H54 (cell line): ENCODE data around the gene OR1L8.
"Not testable (repeated sequence)": the region's sequence is repeated elsewhere in the genome, so short reads cannot be mapped to it uniquely, and the experiment has no call there.

Experiments used
- DNase-seq: peaks from one replicate; pipeline ENCODE4 v3.0.0; 2011; ENCODE audit warnings: low spot score, mixed read lengths; ENCODE audit not compliant: insufficient read length
- FAIRE-seq: peaks from 3 replicates; lab custom pipeline; 2011; peaks lifted over from hg19 to GRCh38; lab: Jason Lieb, UNC
- POLR2A ChIP-seq: IDR thresholded peaks from 2 replicates; pipeline ENCODE4 v1.6.1; 2011; ENCODE audit warnings: low read depth, mild to moderate bottlenecking, low read length

Gene OR1L8, protein sequence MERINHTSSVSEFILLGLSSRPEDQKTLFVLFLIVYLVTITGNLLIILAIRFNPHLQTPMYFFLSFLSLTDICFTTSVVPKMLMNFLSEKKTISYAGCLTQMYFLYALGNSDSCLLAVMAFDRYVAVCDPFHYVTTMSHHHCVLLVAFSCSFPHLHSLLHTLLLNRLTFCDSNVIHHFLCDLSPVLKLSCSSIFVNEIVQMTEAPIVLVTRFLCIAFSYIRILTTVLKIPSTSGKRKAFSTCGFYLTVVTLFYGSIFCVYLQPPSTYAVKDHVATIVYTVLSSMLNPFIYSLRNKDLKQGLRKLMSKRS

DNA sequence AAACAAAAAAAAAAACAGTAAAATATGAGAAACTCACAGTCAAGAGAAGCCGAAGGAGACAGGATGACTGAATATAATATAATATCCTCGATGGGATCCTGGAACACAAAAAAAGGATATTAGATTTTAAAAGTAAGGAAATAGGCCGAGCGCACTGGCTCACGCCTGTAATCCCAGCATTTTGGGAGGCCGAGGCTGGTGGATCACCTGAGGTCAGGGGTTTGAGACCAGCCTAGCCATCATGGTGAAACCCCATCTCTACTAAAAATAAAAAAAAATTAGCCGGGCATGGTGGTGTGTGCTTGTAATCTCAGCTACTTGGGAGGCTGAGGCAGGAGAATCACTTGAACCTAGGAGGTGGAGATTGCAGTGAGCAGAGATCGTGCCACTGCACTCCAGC lies at the start of gene OR1L8:
Gene OR1L8, minus strand, starts transcription at position 101 of the 400 bp plus-strand sequence. CDS start 14,907 bp downstream, outside the sequence.
- not testable (repeated sequence) for FAIRE-seq, DNase-seq

DNA sequence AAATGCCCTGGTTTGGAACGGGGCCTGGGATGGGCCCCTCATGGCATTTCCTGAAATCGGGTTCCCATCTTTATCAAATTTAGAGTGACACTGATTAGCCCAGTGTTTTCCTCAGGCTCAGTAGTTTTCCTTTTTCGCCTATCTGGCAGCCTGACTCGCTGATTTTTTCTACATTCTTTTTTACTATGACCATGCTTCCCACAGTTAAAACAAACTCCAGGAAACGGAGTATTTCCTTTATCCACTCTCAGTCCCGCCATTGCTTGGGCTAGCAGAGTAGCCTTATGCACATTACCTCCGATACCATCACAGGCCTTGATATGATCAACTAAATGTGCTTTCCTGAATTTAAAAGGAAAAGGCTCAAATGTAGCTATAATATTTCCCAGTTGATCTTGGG lies 36.8 kb upstream of the OR1L8 start:
- FAIRE-seq (no peak), DNase-seq (no peak)
- TF ChIP-seq POLR2A = no peak

DNA sequence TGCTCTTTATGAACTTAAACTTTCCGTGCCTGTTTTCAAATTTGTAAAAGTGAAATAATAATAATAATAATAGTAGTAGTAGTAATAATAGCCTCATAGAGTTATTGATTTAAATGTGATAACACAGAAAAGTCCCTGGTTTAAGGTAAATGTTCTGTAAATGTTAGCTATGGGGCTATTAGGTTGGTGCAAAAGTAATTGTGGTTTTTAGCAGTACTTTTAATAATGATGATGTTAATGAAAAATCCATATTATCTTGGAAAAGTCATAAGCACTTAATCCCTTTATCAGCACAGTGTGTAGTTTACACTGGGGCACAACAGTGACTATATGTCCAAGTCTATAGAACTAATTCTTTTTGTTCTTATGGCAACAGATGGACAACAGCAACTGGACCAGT lies 31.2 kb upstream of the OR1L8 start, which contains the start of gene OR1Q1:
Gene OR1Q1, plus strand, starts transcription at position 377 of the 400 bp plus-strand sequence. Its CDS starts 0 bp downstream, at position 377.
- no peak for FAIRE-seq

DNA sequence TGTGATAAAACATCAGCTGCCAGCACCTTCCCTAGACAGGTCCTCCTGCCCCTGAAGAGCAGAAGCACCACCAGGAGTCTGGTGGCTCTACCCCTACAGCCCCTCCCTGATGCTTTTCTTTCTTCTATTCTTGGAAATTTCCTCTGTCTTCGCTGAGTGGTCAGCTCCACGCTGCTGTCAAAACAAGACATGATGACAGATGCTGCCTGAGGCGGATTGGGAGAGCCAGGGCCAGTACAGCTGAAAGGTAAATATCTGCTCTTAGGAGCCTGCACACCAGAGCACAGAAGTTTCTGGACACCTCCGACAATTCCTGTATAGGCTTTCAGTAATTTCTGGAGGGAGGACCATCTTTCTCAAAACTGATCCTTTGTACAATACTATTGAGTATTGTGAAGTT lies 26.6 kb upstream of the OR1L8 start:
- DNase-seq (no peak), FAIRE-seq (no peak)

More for the DNA sequence above, 31.2 kb upstream of the OR1L8 start, which contains the start of gene OR1Q1:
- DNase-seq = no peak
- no peak for TF ChIP-seq POLR2A

DNA sequence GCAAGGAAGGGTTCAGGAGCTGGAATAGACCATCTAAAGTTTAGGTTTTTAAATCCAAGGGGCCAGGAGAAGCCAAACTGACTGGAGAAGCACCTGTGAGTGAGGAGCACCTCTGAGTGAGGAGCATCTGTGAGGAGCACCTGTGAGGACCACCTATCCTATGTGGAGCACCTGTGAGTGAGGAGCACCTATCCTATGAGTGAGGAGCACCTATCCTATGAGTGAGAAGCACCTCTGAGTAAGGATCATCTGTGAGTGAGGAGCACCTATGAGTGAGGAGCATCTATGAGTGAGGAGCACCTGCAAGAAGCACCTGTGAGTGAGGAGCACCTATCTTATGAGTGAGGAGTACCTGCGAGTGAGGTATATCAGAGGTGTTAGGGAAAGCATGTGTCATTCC lies 23.4 kb upstream of the OR1L8 start:
- no peak for DNase-seq
- no peak for TF ChIP-seq POLR2A
- FAIRE-seq = no peak

More for the DNA sequence above, 26.6 kb upstream of the OR1L8 start:
- no peak for TF ChIP-seq POLR2A

DNA sequence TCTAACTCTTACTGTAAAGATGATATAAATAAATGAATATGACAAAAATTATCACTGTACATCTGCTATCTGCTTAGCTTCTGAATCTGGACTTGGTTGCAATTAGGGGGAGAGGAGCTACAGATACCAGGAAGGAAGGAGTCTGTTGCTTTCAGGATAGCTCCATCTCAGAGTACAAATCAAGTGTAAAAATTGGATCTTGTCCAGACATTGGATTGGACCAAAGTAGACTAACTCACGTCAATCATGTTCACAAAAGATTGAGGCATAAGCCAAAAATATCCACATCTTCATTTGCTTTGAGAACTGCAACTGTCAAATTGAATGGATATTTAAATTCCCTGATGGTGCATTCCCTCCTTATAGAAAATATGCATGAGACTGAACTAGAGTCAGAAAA lies 22.5 kb upstream of the OR1L8 start:
- TF ChIP-seq POLR2A = no peak
- DNase-seq = no peak
- peak; percentile 48 for FAIRE-seq

DNA sequence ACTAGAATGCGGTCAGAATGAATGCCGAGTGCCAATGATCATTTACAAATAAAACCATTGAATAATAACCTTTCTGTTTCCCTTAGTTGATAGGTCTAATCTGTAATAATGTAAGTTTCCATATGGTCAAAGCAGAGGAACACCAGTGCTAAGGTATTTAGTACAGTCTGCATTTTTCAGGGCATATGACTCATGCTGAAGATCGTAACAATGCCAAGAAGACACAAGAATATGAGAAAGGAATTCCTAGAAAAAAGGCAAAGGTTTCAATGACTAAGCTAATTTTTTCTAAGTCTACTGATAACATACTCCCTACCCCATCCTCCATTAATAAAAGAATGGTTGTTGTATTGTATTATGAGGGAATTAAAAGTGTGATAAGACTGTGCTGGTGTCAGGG lies 2.8 kb downstream of the OR1L8 start:
- no peak for TF ChIP-seq POLR2A
- peak; percentile 30 for DNase-seq
- FAIRE-seq = peak; percentile 97

DNA sequence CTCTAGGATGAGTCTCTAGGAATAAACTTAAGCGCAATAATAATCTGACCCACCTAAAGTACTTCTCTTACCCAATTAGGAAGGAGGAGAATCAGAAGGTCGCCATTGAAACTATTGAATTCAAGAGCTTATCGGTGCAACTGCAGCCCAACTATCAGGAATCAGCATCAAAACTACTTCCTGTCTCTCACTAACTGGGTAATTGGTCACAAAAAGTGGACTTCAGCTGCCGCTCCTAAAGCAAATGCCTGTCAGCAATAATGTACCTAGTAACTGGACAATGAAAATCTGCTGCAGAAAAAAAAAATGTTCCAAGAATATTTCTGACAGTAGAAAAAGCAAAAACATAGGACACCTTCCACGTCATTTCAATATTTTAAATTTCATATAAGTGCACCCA lies 3.3 kb downstream of the OR1L8 start:
- peak; percentile 33 for FAIRE-seq
- DNase-seq = no peak
- TF ChIP-seq POLR2A = no peak

DNA sequence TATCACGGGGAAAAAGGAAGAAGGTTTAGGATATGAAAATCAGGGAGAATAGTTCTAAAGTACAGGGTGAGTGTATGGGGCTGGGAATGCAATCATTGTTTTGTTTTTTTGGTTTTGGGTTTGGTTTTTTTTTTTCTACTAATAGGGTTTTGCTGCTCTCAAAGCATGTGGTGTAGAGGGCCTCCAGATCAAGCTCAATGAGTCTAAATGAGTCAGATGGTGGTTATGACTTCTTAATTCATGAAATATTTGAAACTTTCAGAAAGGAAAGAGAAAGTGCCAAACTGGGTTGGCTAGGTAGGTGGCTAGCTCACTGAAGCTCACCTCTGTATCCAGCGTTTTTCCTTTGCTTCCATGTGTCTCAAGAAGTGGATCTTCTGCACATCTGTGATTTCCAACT lies 10.7 kb downstream of the OR1L8 start:
- no peak for TF ChIP-seq POLR2A
- FAIRE-seq (no peak), DNase-seq (no peak)

DNA sequence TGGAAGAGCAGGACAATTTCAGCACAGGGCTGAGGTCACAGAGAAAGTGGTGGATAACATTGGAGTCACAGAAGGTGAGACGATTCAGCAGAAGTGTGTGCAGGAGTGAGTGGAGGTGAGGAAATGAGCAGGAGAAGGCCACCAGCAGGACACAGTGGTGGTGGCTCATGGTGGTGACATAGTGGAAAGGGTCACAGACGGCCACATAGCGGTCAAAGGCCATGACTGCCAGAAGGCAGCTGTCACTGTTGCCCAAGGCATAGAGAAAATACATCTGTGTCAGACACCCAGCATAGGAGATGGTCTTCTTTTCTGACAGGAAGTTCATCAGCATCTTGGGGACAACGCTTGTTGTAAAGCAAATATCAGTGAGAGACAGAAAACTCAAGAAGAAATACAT lies 15.3 kb downstream of the OR1L8 start:
- no peak for TF ChIP-seq POLR2A
- no peak for FAIRE-seq
- DNase-seq = no peak

DNA sequence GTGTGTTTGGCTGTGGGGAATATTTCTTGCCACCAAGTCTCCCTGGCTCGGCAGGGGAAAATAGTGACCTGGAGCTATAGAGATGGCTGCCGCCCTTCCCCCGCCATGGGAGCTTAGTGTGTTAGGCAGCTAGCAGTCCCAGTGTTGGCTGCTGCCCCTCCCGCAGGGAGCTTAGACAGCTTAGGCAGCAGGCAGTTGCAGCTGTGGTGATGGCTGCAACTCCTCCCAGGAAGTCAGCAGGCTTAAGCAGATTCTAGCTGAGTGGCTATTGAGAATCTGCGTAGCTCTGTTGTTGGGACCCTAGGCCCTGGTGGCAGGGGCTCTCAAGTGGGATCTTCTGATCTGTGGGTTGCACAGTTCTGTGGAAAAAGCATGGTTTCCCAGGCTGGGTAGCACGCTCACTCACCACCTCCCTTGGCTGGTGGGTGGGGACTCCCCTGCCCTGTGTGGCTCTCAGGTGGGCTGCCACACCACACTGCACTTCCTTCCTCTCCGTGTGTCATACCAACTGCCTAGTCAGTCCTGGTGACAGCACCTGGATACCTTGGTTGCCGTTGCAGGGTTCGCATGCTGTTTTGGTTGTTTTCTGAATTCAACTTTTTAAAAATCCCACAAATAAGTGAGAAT lies 20.9 kb downstream of the OR1L8 start:
- DNase-seq (no peak), FAIRE-seq (no peak)
- no peak for TF ChIP-seq POLR2A

DNA sequence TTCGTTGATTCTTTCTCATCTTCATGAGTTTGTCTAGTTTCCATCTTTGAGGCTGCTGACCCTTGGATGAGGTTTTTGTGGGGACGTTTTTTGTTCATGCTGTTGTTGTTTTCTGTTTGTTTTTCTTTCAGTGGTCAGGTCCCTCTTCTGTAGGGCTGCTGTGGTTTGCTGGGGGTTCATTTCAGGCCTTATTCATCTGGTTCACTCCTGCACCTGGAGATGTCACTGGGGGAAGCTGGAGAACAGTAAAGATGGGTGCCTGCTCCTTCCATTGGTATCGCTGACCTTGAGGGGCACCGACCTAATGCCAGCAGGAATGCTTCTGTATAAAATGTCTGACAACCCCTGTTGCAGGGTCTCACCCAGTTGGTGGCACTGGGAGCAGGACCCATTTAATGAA lies 21.7 kb downstream of the OR1L8 start:
- TF ChIP-seq POLR2A = no peak
- FAIRE-seq = no peak
- DNase-seq = no peak

DNA sequence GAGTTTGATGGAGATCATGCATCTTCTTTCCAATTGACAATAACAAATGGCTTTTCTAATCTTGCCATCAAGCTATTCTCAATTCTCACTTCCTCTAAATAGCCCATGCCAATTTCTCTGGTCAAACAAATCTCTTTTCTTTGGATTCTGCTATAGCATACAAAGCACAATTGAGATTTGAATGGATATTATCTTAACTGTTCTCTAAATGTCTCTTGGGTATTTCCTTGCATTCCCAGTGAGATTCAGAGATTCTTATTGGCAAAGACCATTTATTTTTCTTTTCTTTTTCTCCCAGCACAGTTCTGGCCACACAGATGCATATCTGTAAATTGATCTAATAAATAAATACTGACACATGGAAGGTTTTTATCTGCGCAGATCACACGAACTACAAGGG lies 30.4 kb downstream of the OR1L8 start, which contains the start of gene OR1N2:
Gene OR1N2, plus strand, starts transcription at position 301 of the 400 bp plus-strand sequence. CDS start 100 bp downstream, outside the sequence.
- FAIRE-seq (no peak), DNase-seq (no peak)

DNA sequence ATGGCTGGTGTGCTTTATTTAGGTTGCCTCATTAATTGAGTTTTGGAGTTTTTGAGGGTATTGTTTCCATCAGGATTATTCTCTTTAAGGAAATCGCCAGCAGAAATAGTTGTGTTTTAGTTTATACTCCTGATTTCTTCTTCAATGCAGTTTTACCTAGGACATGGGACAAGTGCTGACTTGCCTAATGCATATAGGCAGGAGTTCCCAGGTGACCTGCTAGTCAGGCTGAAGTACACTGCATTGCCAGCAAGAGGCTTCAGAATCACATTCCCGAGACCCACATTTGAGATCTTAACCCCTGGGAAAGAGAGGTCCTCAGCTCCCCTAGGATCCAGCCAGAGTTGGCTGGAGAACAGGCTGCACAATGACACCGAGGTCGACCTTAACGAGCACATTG lies 31.8 kb downstream of the OR1L8 start:
- no peak for TF ChIP-seq POLR2A
- no peak for DNase-seq
- no peak for FAIRE-seq

More for the DNA sequence above, 30.4 kb downstream of the OR1L8 start, which contains the start of gene OR1N2:
- no peak for TF ChIP-seq POLR2A
